SK-N-SH (cell line): ENCODE measurements around the gene WDR86. TPM values are rescaled to one million over a fixed set of nuclear protein-coding genes. Genes with fewer than 3 reads are reported as not detected.

Experiments
- CTCF ChIA-PET: fragments of 300-600, 350-600 bp; formaldehyde crosslinking; extraction: SDS; loops from one replicate; lab custom pipeline; 2021; lab: Yijun Ruan, JAX
- POLR2A ChIA-PET: fragments of 350-600 bp; sonication (Branson Sonifier 250); formaldehyde crosslinking; extraction: SDS; loops from one replicate; lab custom pipeline; 2020; ENCODE audit warnings: antibody characterized with exemption, inconsistent platforms; lab: Yijun Ruan, JAX
- DNase-seq: peaks from one replicate; pipeline ENCODE4 v3.0.0; 2012
- H2AFZ ChIP-seq: fragments of 200-600 bp; sonication (generic); 2 replicates; pipeline ENCODE4 v1.8.1; 2016; ENCODE audit warnings: antibody characterized with exemption, mild to moderate bottlenecking, low read depth
- H3F3A ChIP-seq: fragments of 200-600 bp; sonication (generic); replicated peaks from 2 replicates; pipeline ENCODE3; 2016; ENCODE audit warnings: antibody characterized with exemption, mild to moderate bottlenecking; ENCODE audit not compliant: insufficient read depth
- H3K27ac ChIP-seq, 2 experiments: fragments of 200-500 bp in 1 of 2; fragments of 200-600 bp in 1 of 2; sonication (Bioruptor generic) in 1 of 2; sonication (generic), shearing (Covaris generic) in 1 of 2; 2 replicates each; pipeline versions ENCODE4 v1.5.1 to v1.6.1; 2014 to 2016; ENCODE audit warnings: low read depth in 2 of 2, inconsistent platforms in 1 of 2, low read length in 1 of 2, mild to moderate bottlenecking in 1 of 2, mixed read lengths in 1 of 2
- H3K27me3 ChIP-seq: fragments of 200-600 bp; sonication (generic), shearing (Covaris generic); 2 replicates; pipeline ENCODE4 v1.6.1; 2016; ENCODE audit warnings: mixed run types; ENCODE audit not compliant: insufficient read depth
- H3K36me3 ChIP-seq, 2 experiments: fragments of 200-500 bp in 1 of 2; fragments of 200-600 bp in 1 of 2; sonication (Bioruptor generic) in 1 of 2; sonication (generic) in 1 of 2; replicated peaks in 1 of 2; 2 replicates each; pipeline versions ENCODE3 to v1.5.1; 2014 to 2016; ENCODE audit warnings: low read length in 1 of 2, mild to moderate bottlenecking in 1 of 2; ENCODE audit not compliant: insufficient read depth in 2 of 2, control insufficient read depth in 1 of 2
- H3K4me1 ChIP-seq, 2 experiments: fragments of 200-500 bp in 1 of 2; fragments of 200-600 bp in 1 of 2; sonication (Bioruptor generic) in 1 of 2; sonication (generic), shearing (Covaris generic) in 1 of 2; 2 replicates each; pipeline versions ENCODE4 v1.5.1 to v1.6.1; 2014 to 2016; ENCODE audit warnings: low read depth in 1 of 2, low read length in 1 of 2, mixed run types in 1 of 2; ENCODE audit not compliant: insufficient read depth in 2 of 2, control insufficient read depth in 1 of 2
- H3K4me2 ChIP-seq: fragments of 200-600 bp; sonication (generic), shearing (Covaris generic); 2 replicates; pipeline ENCODE4 v1.6.1; 2017; ENCODE audit warnings: mixed run types
- H3K4me3 ChIP-seq, 2 experiments: fragments of 200-500 bp in 1 of 2; fragments of 200-600 bp in 1 of 2; sonication (Bioruptor generic) in 1 of 2; sonication (generic), shearing (Covaris generic) in 1 of 2; 2 replicates each; pipeline versions ENCODE4 v1.5.1 to v1.8.1; 2014 to 2016; ENCODE audit warnings: low read depth in 2 of 2, inconsistent platforms in 1 of 2, low read length in 1 of 2, mild to moderate bottlenecking in 1 of 2, mixed read lengths in 1 of 2, moderate library complexity in 1 of 2
- H3K79me2 ChIP-seq: fragments of 200-600 bp; sonication (generic); 2 replicates; pipeline ENCODE4 v1.8.1; 2017; ENCODE audit warnings: mild to moderate bottlenecking; ENCODE audit not compliant: insufficient read depth
- H3K9ac ChIP-seq: fragments of 200-600 bp; sonication (generic); 2 replicates; pipeline ENCODE4 v1.6.1; 2017; ENCODE audit warnings: mixed run types
- H3K9me2 ChIP-seq: fragments of 200-600 bp; sonication (generic); 2 replicates; pipeline ENCODE4 v1.6.1; 2017; ENCODE audit warnings: mixed run types
- H3K9me3 ChIP-seq: fragments of 200-600 bp; sonication (generic); 2 replicates; pipeline ENCODE4 v1.6.1; 2017; ENCODE audit warnings: mixed run types, mild to moderate bottlenecking, moderate library complexity
- H4K20me1 ChIP-seq: fragments of 200-600 bp; sonication (generic); 2 replicates; pipeline ENCODE4 v1.6.1; 2017; ENCODE audit warnings: mild to moderate bottlenecking, mixed run types; ENCODE audit not compliant: insufficient read depth
- ELF1 ChIP-seq: IDR thresholded peaks from 2 replicates; pipeline ENCODE4 v1.4.0; 2012
- EZH2phosphoT487 ChIP-seq: fragments of 200-600 bp; sonication (generic); IDR thresholded peaks from 2 replicates; pipeline ENCODE4 v1.6.1; 2017; ENCODE audit warnings: low read depth, mixed run types, mild to moderate bottlenecking, antibody characterized with exemption, moderate library complexity, borderline replicate concordance
- FOSL2 ChIP-seq: IDR thresholded peaks from 2 replicates; pipeline ENCODE4 v1.4.0; 2012; ENCODE audit warnings: low read depth, mild to moderate bottlenecking, moderate library complexity, borderline replicate concordance
- FOXM1 ChIP-seq: IDR thresholded peaks from 2 replicates; pipeline ENCODE4 v1.4.0; 2012; ENCODE audit warnings: low read depth, mild to moderate bottlenecking
- GATA2 ChIP-seq: sonication (generic); formaldehyde crosslinking; IDR thresholded peaks from 2 replicates; pipeline ENCODE4 v1.5.0; 2020; ENCODE audit warnings: mild to moderate bottlenecking, missing genetic modification reagents
- MXI1 ChIP-seq: IDR thresholded peaks from 2 replicates; pipeline ENCODE4 v1.6.1; 2012; ENCODE audit warnings: mild to moderate bottlenecking, low read depth, low read length, improper control_type of control experiment
- NFIC ChIP-seq: IDR thresholded peaks from 2 replicates; pipeline ENCODE4 v1.4.0; 2012; ENCODE audit warnings: borderline replicate concordance
- NRF1 ChIP-seq: IDR thresholded peaks from 2 replicates; pipeline ENCODE4 v1.6.1; 2012; ENCODE audit warnings: low read depth, mild to moderate bottlenecking, low read length
- POLR2AphosphoS5 ChIP-seq: IDR thresholded peaks from 2 replicates; pipeline ENCODE4 v1.6.1; 2012; ENCODE audit warnings: low read depth, low read length
- RCOR1 ChIP-seq: fragments of 150-350 bp; IDR thresholded peaks from 2 replicates; pipeline ENCODE4 v1.6.1; 2017; ENCODE audit warnings: antibody characterized with exemption, low read length
- RFX5 ChIP-seq: IDR thresholded peaks from 2 replicates; pipeline ENCODE4 v1.6.1; 2012; ENCODE audit warnings: mild to moderate bottlenecking, improper control_type of control experiment, low read length
- SIN3A ChIP-seq: IDR thresholded peaks from 2 replicates; pipeline ENCODE4 v1.6.1; 2012; ENCODE audit warnings: low read depth, mild to moderate bottlenecking, low read length, moderate library complexity, borderline replicate concordance
- TCF12 ChIP-seq: IDR thresholded peaks from 2 replicates; pipeline ENCODE4 v1.4.0; 2012
- TEAD4 ChIP-seq: IDR thresholded peaks from 2 replicates; pipeline ENCODE4 v1.4.0; 2012; ENCODE audit warnings: mild to moderate bottlenecking, borderline replicate concordance; ENCODE audit not compliant: insufficient read depth
- YY1 ChIP-seq: IDR thresholded peaks from 2 replicates; pipeline ENCODE4 v1.4.0; 2012; ENCODE audit warnings: low read depth, mild to moderate bottlenecking
- WGBS: methylation state at CpG from one replicate; pipeline ENCODE4 v1.1.6; 2017; ENCODE audit warnings: low lambda C conversion rate; 5-methylcytosine and 5-hydroxymethylcytosine counted together
- polyA plus RNA-seq, 3 experiments: library from polyadenylated mRNA; depleted of rRNA; stranded (reverse); fragments of >200 nt; gene quantifications; 2 replicates each; pipeline ENCODE4 v1.2.3, GENCODE V29; 2012
- TF ChIP-seq, protein P1 (sequence below): fragments of 200-600 bp; sonication (generic); IDR thresholded peaks from 2 replicates; pipeline ENCODE4 v1.6.1; 2017; ENCODE audit warnings: antibody characterized with exemption, mild to moderate bottlenecking, moderate library complexity
- TF ChIP-seq, protein P2 (sequence below): fragments of 150-350 bp; IDR thresholded peaks from 2 replicates; pipeline ENCODE4 v1.6.1; 2017; ENCODE audit warnings: antibody characterized with exemption, low read length, low read depth, borderline replicate concordance
- TF ChIP-seq, protein P3 (sequence below): IDR thresholded peaks from 2 replicates; pipeline ENCODE4 v1.6.1; 2012; ENCODE audit warnings: mild to moderate bottlenecking, low read depth, low read length, moderate library complexity

The WDR86 gene
- polyA plus RNA-seq, 1 of the 3 experiments (the other 2 are of a cell fraction): 1.0 TPM

DNA sequence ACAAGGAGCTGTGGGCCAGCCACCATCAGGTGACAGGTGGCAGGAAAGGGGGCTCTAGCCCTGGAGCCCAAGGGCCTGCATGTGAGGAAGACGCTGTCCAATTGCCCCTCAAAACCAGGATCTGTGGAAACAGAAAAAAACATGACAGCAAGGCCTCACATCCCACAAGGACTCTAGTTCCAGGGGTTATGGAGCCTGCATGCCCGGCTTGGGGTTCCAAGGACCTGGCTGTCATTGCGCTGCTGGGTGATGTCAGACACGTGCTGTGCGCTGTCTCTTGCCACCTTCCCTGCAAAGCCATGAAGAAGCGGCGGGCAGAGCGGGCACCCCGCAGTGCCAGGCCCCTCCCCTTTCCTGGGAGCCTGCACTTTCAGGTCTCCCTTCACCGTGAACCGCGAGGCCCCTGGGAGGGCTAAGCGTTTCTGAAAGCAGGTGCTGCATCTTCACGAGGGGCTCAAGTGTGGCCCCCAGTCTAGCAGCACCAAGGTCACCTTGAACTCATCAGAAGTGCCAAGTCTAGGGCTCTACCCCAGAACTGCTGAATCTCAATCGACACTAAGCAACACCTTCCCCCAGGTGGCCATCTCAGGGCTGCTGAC is 45.2 kb upstream of the WDR86 start:
- WGBS: 89% methylated on average over 15 of the region's 15 CpGs
- H4K20me1 ChIP-seq: no peaks in the 10 kb centered on the region
- POLR2A ChIA-PET: no interaction called here
- no peaks in the 10 kb centered on the region for H3K9me3 ChIP-seq
- DNase-seq: no peak
- no peaks in the 10 kb centered on the region for H3K79me2 ChIP-seq
- no peaks in the 10 kb centered on the region for H3K36me3 ChIP-seq
- TF ChIP-seq, protein P1, sequence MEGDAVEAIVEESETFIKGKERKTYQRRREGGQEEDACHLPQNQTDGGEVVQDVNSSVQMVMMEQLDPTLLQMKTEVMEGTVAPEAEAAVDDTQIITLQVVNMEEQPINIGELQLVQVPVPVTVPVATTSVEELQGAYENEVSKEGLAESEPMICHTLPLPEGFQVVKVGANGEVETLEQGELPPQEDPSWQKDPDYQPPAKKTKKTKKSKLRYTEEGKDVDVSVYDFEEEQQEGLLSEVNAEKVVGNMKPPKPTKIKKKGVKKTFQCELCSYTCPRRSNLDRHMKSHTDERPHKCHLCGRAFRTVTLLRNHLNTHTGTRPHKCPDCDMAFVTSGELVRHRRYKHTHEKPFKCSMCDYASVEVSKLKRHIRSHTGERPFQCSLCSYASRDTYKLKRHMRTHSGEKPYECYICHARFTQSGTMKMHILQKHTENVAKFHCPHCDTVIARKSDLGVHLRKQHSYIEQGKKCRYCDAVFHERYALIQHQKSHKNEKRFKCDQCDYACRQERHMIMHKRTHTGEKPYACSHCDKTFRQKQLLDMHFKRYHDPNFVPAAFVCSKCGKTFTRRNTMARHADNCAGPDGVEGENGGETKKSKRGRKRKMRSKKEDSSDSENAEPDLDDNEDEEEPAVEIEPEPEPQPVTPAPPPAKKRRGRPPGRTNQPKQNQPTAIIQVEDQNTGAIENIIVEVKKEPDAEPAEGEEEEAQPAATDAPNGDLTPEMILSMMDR: no peak
- no peak for TF ChIP-seq FOSL2
- no peak for TF ChIP-seq TCF12
- no peak for TF ChIP-seq SIN3A
- TF ChIP-seq TEAD4: no peak
- TF ChIP-seq POLR2AphosphoS5: no peak
- no peak for TF ChIP-seq GATA2 (CRISPR knock-in tag)
- no peak overlapping the region for H3K27ac ChIP-seq
- H3K4me2 ChIP-seq: no peak overlapping the region
- no peak overlapping the region for H3K9ac ChIP-seq
- H3K27me3 ChIP-seq: no peaks in the 10 kb centered on the region
- H3K9me2 ChIP-seq: no peaks in the 10 kb centered on the region
- H3K4me3 ChIP-seq: no peak overlapping the region
- H3F3A ChIP-seq: peaks cover 3% of the 10 kb centered on the region
- no peak overlapping the region for H2AFZ ChIP-seq
- CTCF ChIA-PET: no interaction called here
- H3K4me1 ChIP-seq: peaks cover 0 to 8% of the 10 kb centered on the region in 2 experiments; a peak in 1 of 4 replicates

DNA sequence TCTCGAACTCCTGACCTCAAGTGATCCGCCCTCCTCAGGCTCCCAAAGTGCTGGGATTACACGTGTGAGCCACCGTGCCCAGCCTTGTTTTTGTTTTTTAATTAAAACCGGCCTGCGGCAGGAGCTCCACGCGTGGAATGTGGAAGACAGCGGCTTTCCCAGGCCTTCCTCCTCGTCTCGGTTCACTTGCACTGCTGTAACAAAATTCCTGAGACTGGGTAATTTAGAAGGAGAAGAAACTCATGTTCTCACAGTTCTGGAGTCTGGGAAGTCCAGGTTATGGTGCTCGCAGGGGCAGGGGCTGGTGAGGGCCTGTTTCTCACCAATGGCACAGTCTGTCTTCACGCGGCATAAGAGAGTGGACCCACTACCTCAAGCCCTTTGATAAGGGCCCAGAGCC is 44.5 kb upstream of the WDR86 start:
- no peak overlapping the region for H3K9ac ChIP-seq
- H3K79me2 ChIP-seq: no peaks in the 10 kb centered on the region
- ChIA-PET CTCF (interaction anchor here (1.2 kb wide), 1 partner anchor 139 kb away, joined by 4 read pairs; no protein-coding TSS in a partner anchor), POLR2A (no interaction called here)
- H3K9me3 ChIP-seq: no peaks in the 10 kb centered on the region
- no peak overlapping the region for H3K27ac ChIP-seq
- H3F3A ChIP-seq: no peaks in the 10 kb centered on the region
- no peaks in the 10 kb centered on the region for H3K9me2 ChIP-seq
- no peak for DNase-seq
- no peaks in the 10 kb centered on the region for H3K27me3 ChIP-seq
- no peak overlapping the region for H3K4me3 ChIP-seq
- TF ChIP-seq NRF1 (no peak), NFIC (no peak), YY1 (no peak), RCOR1 (no peak), EZH2phosphoT487 (no peak), SIN3A (no peak), ELF1 (no peak), RFX5 (no peak), MXI1 (no peak), FOXM1 (no peak), GATA2 (CRISPR knock-in tag) (no peak)
- TF ChIP-seq, protein P2, sequence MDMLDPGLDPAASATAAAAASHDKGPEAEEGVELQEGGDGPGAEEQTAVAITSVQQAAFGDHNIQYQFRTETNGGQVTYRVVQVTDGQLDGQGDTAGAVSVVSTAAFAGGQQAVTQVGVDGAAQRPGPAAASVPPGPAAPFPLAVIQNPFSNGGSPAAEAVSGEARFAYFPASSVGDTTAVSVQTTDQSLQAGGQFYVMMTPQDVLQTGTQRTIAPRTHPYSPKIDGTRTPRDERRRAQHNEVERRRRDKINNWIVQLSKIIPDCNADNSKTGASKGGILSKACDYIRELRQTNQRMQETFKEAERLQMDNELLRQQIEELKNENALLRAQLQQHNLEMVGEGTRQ: no peak
- TF ChIP-seq, protein P3, sequence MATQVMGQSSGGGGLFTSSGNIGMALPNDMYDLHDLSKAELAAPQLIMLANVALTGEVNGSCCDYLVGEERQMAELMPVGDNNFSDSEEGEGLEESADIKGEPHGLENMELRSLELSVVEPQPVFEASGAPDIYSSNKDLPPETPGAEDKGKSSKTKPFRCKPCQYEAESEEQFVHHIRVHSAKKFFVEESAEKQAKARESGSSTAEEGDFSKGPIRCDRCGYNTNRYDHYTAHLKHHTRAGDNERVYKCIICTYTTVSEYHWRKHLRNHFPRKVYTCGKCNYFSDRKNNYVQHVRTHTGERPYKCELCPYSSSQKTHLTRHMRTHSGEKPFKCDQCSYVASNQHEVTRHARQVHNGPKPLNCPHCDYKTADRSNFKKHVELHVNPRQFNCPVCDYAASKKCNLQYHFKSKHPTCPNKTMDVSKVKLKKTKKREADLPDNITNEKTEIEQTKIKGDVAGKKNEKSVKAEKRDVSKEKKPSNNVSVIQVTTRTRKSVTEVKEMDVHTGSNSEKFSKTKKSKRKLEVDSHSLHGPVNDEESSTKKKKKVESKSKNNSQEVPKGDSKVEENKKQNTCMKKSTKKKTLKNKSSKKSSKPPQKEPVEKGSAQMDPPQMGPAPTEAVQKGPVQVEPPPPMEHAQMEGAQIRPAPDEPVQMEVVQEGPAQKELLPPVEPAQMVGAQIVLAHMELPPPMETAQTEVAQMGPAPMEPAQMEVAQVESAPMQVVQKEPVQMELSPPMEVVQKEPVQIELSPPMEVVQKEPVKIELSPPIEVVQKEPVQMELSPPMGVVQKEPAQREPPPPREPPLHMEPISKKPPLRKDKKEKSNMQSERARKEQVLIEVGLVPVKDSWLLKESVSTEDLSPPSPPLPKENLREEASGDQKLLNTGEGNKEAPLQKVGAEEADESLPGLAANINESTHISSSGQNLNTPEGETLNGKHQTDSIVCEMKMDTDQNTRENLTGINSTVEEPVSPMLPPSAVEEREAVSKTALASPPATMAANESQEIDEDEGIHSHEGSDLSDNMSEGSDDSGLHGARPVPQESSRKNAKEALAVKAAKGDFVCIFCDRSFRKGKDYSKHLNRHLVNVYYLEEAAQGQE: no peak
- TF ChIP-seq, protein P1: no peak
- no peak overlapping the region for H2AFZ ChIP-seq
- H3K36me3 ChIP-seq: no peaks in the 10 kb centered on the region
- H4K20me1 ChIP-seq: no peaks in the 10 kb centered on the region
- whole genome bisulfite sequencing: 93% methylated on average over 14 of the region's 14 CpGs
- H3K4me1 ChIP-seq: peaks cover 0 to under 1% of the 10 kb centered on the region in 2 experiments; a peak in 1 of 4 replicates
- no peak overlapping the region for H3K4me2 ChIP-seq
